NT2/D1 (cell line): Measurements from ENCODE around the gene MARCHF2.
"Not testable (repeated sequence)": the region's sequence is repeated elsewhere in the genome, so short reads cannot be mapped to it uniquely, and the experiment has no call there.

Experiments
- DNase-seq: peaks from one replicate; pipeline ENCODE4 v3.0.0-alpha.2; 2011; ENCODE audit warnings: low read depth, low spot score
- H3K27me3 ChIP-seq: 2 replicates; pipeline ENCODE4 v1.6.0; 2011; ENCODE audit warnings: mild to moderate bottlenecking; ENCODE audit not compliant: insufficient read length, insufficient read depth
- H3K36me3 ChIP-seq: 2 replicates; pipeline ENCODE4 v1.6.1; 2011; ENCODE audit warnings: mild to moderate bottlenecking, low read length, mixed read lengths; ENCODE audit not compliant: insufficient read depth, insufficient read length
- H3K4me1 ChIP-seq: 2 replicates; pipeline ENCODE4 v1.5.1; 2011; ENCODE audit not compliant: insufficient read depth, insufficient read length
- H3K4me3 ChIP-seq: 2 replicates; pipeline ENCODE4 v1.5.1; 2011; ENCODE audit warnings: low read depth; ENCODE audit not compliant: insufficient read length
- H3K9ac ChIP-seq: 2 replicates; pipeline ENCODE4 v1.6.0; 2011; ENCODE audit warnings: low read depth; ENCODE audit not compliant: insufficient read length
- H3K9me3 ChIP-seq: 2 replicates; pipeline ENCODE4 v1.5.1; 2011; ENCODE audit warnings: mild to moderate bottlenecking, low read length; ENCODE audit not compliant: insufficient read depth
- SUZ12 ChIP-seq: IDR thresholded peaks from 2 replicates; pipeline ENCODE4 v1.6.1; 2011; ENCODE audit not compliant: insufficient read length, insufficient read depth; ENCODE audit errors: extremely low read depth
- YY1 ChIP-seq: IDR thresholded peaks from 2 replicates; pipeline ENCODE4 v1.6.1; 2011; ENCODE audit not compliant: insufficient read length, insufficient read depth
- ZNF274 ChIP-seq: IDR thresholded peaks from 2 replicates; pipeline ENCODE4 v1.6.1; 2011; ENCODE audit warnings: mild to moderate bottlenecking, low read depth, low read length

MARCHF2 gene

GRCh38 chr19:8370176-8371010 lies 42.7 kb upstream of the MARCHF2 start:
- no peaks in the 10 kb centered on the region for H3K9me3 ChIP-seq
- H3K36me3 ChIP-seq, result peaks cover 6% of the 10 kb centered on the region
- TF ChIP-seq ZNF274, result no peak
- no peak for TF ChIP-seq SUZ12
- TF ChIP-seq YY1, result no peak
- H3K4me1 ChIP-seq, result peaks cover 18% of the 10 kb centered on the region
- H3K4me3 ChIP-seq, result no peak overlapping the region
- DNase-seq, result no peak
- peak overlapping the region; percentile 56 for H3K9ac ChIP-seq
- peaks cover 20% of the 10 kb centered on the region for H3K27me3 ChIP-seq

GRCh38 chr19:8371011-8371804 lies 41.9 kb upstream of the MARCHF2 start:
- H3K27me3 ChIP-seq, result peaks cover 12% of the 10 kb centered on the region
- no peak for DNase-seq
- no peak overlapping the region for H3K4me3 ChIP-seq
- no peaks in the 10 kb centered on the region for H3K9me3 ChIP-seq
- no peak for TF ChIP-seq YY1
- TF ChIP-seq ZNF274, result no peak
- TF ChIP-seq SUZ12, result no peak
- H3K36me3 ChIP-seq, result peaks cover 6% of the 10 kb centered on the region
- peak overlapping the region; percentile 56 for H3K9ac ChIP-seq
- H3K4me1 ChIP-seq, result peaks cover 18% of the 10 kb centered on the region

GRCh38 chr19:8373867-8374813 lies 39.0 kb upstream of the MARCHF2 start:
- DNase-seq, result no peak
- Histone ChIP-seq H3K4me1 (peaks cover 9% of the 10 kb centered on the region), H3K27me3 (no peaks in the 10 kb centered on the region), H3K9me3 (peaks cover 4% of the 10 kb centered on the region; the same call in 1 of the 2 replicates), H3K9ac (no peak overlapping the region), H3K4me3 (no peak overlapping the region), H3K36me3 (peaks cover 6% of the 10 kb centered on the region)
- TF ChIP-seq SUZ12 (no peak), ZNF274 (no peak), YY1 (no peak)

GRCh38 chr19:8375766-8376165 lies 37.3 kb upstream of the MARCHF2 start:
- peaks cover 11% of the 10 kb centered on the region; the same call in 1 of the 2 replicates for H3K9me3 ChIP-seq
- not testable (repeated sequence) for H3K27me3 ChIP-seq

GRCh38 chr19:8376373-8376974 lies 36.6 kb upstream of the MARCHF2 start:
- H3K36me3 ChIP-seq, H3K27me3 ChIP-seq, H3K9ac ChIP-seq, DNase-seq, H3K4me3 ChIP-seq, H3K4me1 ChIP-seq: not testable (repeated sequence)
- peaks cover 11% of the 10 kb centered on the region; the same call in 1 of the 2 replicates for H3K9me3 ChIP-seq

More at GRCh38 chr19:8375766-8376165, 37.3 kb upstream of the MARCHF2 start:
- not testable (repeated sequence) for DNase-seq, H3K4me3 ChIP-seq, H3K4me1 ChIP-seq, H3K36me3 ChIP-seq, H3K9ac ChIP-seq

GRCh38 chr19:8377598-8377997 lies 35.5 kb upstream of the MARCHF2 start:
- DNase-seq, result no peak
- H3K36me3 ChIP-seq, result peaks cover 6% of the 10 kb centered on the region
- H3K4me1 ChIP-seq, result no peaks in the 10 kb centered on the region

GRCh38 chr19:8379156-8379891 lies 33.8 kb upstream of the MARCHF2 start:
- not testable (repeated sequence) for H3K27me3 ChIP-seq, H3K36me3 ChIP-seq, H3K4me3 ChIP-seq, H3K4me1 ChIP-seq, H3K9ac ChIP-seq, DNase-seq
- H3K9me3 ChIP-seq, result peaks cover 11% of the 10 kb centered on the region; the same call in 1 of the 2 replicates

More at GRCh38 chr19:8377598-8377997, 35.5 kb upstream of the MARCHF2 start:
- no peak overlapping the region for H3K4me3 ChIP-seq
- H3K27me3 ChIP-seq, result no peaks in the 10 kb centered on the region
- peaks cover 11% of the 10 kb centered on the region; the same call in 1 of the 2 replicates for H3K9me3 ChIP-seq
- TF ChIP-seq YY1 (no peak), ZNF274 (no peak), SUZ12 (no peak)
- no peak overlapping the region for H3K9ac ChIP-seq

- DNase-seq, H3K4me3 ChIP-seq: not testable (repeated sequence)
These were observed 28.5 kb upstream of the MARCHF2 start for GRCh38 chr19:8384569-8384968.

GRCh38 chr19:8385103-8385502 lies 28.0 kb upstream of the MARCHF2 start:
- H3K9ac ChIP-seq, H3K36me3 ChIP-seq, H3K27me3 ChIP-seq, H3K4me1 ChIP-seq, H3K4me3 ChIP-seq, DNase-seq: not testable (repeated sequence)
- peaks cover 12% of the 10 kb centered on the region; the same call in 1 of the 2 replicates for H3K9me3 ChIP-seq

More at GRCh38 chr19:8384569-8384968, 28.5 kb upstream of the MARCHF2 start:
- peaks cover 16% of the 10 kb centered on the region; the same call in 1 of the 2 replicates for H3K9me3 ChIP-seq
- H3K9ac ChIP-seq, H3K4me1 ChIP-seq, H3K27me3 ChIP-seq, H3K36me3 ChIP-seq: not testable (repeated sequence)
